GM04503 (cell line): ENCODE data around the gene YIF1A.
"Not testable (repeated sequence)": the region's sequence is repeated elsewhere in the genome, so short reads cannot be mapped to it uniquely, and the experiment has no call there.

Experiments used
- DNase-seq: peaks from one replicate; pipeline ENCODE4 v3.0.0-alpha.2; 2012; ENCODE audit warnings: low read depth

Gene YIF1A

DNA sequence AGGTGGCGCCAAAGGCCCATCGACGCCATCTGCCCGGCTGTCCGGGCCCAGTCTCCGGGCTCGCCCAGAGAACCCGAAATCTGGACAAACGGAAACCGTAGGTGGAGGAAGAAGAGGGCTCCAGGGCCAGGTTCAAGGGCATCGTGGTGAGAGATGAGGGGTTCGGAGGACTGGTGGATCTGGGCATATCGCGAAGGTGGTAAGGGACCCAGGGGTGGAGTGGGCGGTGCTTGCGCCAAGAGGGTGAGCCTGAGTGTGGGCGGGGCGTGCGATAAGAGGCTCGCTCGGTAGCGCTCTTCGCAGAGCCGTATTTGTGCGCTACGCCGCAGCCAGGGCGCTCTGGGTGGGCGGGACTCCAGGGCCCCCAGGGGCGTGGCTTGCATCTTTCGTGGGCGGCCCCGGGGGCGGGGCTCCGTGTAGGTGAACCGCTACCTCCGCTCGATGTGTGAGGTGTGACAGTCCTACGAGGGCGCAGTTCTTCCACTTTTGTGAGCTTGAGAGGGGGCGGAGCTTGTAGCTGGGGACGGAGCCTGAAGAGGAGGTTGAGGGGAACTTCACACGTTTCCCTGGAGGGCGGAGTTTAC, 23.1 kb upstream of the YIF1A start:
- DNase-seq, result no peak

DNA sequence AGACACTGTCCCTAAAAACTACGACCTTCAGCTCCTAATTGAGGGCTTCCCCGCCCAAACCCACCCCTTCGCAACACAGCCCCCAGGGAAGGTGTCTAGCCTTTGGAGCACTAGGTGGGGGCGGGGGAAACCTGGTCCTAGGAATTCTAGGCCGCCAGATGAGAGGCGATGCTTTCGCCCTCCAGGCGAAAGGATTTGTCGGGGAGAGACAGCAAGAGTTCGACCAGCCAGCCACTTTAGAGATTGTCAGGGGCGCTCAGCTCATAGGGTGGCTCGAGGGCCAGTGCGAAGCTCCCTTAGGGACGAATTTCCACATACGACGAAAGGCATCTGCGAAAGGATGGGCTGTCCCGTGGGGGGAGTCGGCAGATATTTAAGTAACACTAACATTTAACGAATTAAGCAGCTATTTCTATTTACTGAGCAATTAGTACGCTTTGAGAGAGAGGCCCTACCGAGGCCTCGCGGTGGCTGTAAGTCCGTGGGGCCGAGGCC, 22.6 kb upstream of the YIF1A start:
- DNase-seq, result no peak

DNA sequence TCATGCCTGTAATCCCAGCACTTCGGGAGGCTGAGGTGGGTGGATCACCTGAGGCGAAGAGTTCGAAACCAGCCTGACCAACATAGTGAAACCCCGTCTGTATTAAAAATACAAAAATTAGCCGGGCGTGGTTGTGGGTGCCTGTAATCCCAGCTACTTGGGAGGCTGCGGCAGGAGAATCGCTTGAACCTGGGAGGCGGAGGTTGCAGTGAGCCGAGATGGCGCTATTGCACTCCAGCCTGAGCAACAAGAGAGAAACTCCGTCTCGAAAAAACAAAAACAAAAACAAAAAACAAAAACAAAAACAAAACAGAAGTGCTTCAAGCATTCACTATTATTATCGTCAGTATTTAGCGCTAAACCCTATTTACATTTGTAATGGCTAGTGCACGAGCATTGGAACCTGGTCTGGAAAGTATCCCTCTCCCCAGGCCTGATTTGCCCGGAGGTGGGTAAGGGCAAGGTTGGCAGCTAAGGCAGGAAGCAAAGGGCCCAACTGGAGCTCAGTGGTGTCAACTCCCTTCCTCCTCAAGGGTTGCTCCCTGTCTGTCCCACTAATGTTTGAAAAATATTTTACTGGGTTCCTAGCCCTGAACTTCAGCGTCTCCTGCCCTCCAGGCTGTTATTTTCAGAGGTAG, 22.0 kb upstream of the YIF1A start:
- not testable (repeated sequence) for DNase-seq

- no peak for DNase-seq
Observed at GRCh38 chr11:66310324-66310723, 21.4 kb upstream of the YIF1A start.

GRCh38 chr11:66309475-66309874, 20.5 kb upstream of the YIF1A start:
- DNase-seq, result no peak

DNA sequence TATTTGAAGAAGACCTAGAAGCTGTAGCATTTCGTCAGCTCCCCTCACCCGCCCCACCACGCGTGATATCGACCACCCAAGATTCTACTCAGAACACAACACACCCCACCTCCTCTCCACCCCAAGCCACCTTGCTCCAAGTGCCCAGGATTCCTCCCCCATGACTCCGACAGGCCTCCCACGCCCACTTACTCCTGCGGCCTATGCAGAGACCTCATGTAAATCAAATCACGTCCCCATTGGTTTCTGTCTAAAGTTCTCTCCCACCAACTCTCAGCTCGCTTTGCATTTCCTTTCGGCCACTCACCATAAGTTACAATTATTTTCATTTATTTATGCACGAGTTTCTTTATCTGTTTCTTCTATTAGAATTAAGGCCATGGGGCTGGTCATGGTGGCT, 13.7 kb upstream of the YIF1A start:
- DNase-seq, result no peak

DNA sequence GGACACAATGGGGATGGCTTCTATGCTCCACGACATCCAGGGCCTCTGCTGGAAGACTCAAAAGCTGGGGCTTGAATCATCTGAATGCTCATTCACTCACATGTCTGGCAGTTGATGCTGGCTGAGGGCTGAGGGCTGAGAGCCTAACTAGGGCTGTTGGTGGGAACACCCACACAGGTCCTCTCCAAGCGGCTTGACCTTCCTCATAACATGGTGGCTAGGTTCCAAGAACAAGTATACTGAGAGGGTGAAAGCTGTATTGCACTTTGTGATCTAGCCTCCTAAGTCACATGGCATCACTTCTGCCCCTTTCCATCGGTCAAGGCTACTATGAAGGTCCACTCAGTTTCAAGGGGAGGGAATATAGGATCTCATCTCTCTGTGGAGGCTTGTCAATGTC, 10.2 kb upstream of the YIF1A start:
- no peak for DNase-seq

DNA sequence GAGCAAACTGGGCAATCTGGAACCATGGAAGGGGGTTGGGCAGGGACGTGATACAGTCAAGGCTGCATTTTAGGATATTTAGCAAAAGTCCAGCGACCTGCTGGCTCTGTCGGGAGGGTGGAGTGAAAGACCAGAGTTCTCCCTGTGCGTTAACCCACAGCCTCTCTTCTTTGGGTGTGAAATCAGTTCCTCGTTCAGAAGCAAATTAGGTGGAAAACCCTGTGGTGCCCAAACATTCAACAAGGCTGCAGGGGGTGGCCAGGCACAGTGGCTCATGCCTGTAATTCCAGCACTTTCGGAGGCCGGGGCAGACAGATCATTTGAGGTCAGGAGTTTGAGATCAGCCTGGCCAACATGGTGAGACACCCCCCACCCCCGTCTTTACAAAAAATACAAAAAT, 8.7 kb upstream of the YIF1A start:
- DNase-seq, result no peak

- no peak for DNase-seq
Observed at GRCh38 chr11:66294626-66295620, 6.0 kb upstream of the YIF1A start.

DNA sequence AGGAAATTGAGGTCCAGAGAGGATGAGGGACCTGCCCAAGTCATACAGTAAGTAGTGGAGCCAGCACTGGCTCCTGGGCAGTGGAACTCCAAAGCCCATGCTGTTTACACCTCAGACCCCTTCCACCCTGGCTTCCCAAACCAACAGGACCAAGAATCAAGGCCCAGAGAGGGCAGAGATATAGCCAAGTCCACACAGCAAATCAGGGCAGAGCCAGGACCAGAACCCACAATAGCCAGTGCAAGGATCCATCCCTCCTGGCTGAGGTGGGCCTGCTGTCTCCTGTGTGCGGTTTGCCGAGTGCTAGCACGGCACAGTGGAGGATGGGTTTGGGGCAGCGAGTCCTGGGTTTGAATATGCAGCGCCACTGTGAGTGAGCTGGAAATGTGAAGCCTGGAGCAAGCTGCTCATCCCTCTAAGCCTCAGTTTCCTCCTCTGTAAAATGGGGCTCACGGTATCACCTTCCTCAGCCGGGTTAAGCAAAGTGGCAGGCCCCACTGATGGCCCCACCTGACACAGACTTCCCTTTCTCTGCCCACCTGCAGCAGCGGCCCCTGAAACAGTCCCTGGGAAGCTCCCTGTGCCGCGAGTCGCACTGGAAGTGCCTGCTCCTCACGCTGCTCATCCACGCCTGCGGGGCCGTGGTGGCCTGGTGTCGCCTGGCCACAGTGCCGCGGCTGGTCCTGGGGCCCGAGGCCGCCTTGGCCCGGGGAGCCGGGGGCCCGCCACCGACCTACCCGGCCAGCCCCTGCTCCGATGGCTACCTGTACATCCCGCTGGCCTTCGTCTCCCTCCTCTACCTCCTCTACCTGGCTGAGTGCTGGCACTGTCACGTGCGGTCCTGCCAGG, 5.1 kb upstream of the YIF1A start:
- DNase-seq, result no peak

DNA sequence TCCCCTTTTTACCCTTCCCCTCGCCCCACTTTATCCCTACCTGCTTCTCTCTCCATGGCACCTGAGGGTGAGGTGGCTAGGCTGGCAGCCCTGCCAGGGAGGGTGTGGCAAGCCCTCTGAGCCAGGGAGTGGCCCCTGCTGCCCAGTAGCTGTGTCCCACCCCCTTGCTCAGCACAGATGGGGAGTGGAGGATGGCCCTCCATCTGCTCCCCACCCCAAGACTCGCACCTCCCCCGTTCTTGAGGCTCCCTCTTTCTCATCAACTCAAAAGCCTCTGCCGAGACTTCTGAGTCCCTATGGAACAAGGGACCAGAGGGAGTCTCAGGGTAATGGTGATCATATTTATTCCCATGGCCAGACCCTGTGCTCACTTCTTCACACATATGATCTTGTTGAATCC, 4.4 kb upstream of the YIF1A start:
- DNase-seq, result no peak

- DNase-seq, result no peak
Observed at GRCh38 chr11:66292543-66293332, 3.8 kb upstream of the YIF1A start.

DNA sequence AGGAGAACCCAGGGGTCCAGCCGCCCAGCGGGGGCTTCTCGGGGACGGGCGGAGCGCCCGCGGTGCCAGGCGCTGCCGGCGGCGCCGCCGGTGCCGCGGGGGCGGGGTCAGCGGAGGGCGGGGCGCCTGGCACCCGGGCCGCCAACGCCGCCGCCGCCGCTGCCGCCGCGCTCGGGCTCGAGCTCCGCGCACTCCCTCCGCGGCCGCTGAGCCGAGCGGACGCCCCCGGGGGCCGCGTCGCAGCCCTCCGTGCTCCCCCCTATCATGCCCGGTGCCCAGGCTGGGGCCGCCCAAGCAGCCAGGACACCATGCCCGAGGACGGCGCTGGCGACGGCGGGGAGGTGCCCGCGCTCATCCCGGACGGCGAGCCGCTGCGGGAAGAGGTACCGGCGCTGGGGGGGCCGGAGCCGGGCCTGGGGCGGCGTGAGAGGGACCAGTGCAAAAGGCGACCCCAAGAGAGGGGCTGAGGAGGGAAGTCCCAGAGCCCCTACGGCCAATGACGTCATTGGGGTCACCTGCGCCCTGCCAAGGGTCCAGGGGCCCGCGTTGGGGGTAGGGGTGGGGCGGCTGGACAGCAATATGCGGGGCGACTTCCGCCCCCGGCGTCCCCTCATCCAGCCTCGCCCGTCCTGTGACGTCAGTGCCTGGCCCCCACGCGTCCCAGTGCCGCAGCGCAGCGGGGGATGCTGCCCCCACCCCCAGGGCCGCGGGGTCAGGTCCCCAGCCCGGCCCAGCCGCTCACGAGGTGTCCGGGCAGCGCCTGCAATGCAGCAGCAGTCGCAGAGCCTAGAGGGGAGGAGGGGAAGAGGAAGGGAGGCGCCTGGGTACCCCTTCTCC, 3.0 kb upstream of the YIF1A start, which contains the start of gene TMEM151A:
Gene TMEM151A (plus strand): TSS at position 189 of the 837 bp plus-strand sequence. CDS start 120 bp downstream, at position 309.
- DNase-seq, result no peak

DNA sequence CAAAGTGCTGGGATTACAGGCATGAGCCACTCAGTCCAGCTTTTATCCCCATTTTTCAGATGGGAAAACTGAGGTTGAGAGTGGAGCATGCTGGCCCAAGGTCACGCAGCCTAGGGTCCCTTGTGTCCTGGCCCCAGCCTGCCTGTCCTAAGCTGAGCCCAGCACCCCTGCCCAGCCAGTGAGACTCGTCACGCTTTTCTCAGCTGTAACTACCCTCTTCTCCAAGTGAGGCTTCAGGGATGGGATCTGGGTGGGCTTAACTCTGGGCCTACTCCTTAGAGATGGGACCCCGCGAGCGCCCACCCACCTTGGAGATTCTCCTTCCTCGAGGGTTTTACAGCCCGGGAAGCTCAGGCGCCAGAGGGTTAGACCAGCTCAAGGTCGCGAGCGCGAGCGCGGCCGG, 2.4 kb upstream of the YIF1A start:
- no peak for DNase-seq

DNA sequence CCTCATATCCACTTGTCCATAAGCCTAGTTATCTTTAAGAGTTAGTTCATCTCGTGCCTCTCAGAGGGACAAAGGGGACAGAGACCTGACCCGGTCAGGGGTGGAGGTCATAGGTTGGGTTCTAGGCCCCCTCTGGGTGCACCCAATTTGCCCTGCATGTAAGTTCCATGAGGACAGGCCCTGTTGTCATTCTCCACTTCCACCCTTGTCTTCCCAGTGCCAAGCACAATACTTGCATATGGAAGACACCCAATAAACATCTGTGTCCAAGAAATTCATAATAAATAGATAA, 1.3 kb upstream of the YIF1A start:
- no peak for DNase-seq

- no peak for DNase-seq
Observed at GRCh38 chr11:66289548-66290329, 796 bp upstream of the YIF1A start.

DNA sequence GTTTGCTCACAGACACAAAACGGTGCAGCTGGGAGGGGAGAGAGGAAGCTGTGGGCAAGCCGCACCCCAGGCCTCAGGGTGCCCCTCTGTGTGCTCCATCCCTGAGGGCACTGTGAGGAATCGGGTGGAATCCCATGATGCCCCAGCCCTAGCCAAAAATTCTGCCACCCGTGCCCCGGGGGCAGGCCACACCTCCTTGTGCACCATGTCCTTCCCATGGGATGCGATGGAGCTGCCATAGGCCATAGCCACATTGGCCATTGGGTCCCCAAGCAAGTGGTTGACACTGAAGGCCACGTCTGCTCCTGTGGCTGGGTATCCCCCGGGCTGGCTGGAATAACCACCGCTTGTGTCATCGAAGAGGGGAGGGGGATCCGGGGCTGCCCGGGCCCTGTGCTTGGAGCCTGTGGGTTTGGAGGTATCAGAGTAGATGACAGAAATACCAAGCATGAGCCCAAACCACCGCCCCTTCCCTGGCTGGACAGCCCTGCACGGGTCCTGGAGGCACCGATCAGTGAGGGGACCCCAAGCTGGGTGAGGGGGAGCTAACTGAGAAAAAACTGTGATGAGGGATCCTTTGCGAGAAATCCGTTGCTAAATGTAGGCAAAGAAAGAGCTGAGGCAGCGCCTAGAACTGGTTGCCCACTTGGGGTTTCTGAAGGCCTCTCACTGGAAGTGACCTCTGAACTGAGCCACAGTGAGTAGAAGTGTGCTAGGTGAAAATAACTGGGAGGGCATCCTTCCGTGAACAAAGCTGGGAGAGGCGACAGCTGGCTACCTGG, 863 bp downstream of the YIF1A start:
- no peak for DNase-seq

DNA sequence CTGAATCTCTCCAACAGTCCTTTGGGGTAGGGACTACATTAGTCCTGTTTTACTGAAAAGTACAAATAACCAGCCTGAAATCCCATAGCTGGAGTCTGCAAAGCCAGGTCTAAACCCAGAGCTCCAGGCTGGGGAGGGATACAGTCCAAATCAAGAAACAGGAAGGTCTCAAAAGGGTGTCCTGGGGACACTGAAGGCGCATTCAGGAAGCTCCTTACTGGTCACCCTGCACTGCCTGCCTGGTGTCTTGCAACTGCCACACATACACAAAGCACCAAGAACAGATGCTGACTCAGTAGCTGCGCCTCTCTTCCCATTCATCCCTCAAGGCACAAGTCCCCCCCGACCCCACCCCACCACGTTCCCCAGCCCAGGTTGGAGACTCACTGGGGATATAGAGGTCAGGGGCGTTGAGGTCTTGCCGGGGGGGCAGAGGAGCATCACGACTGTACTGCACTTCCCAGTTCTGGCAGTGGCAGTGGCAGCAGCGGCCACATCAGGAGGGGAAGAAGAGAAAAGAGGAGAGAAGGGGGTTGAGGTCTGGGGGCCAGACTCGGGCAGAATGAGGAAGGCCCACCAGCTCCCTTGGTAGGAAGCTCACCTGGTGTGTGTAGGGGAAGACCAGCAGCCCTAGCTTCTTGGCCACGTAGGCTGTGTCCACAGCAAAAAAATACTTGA, 1.6 kb downstream of the YIF1A start:
- no peak for DNase-seq
